ENCODE measurements around the gene STUB1.

Gene STUB1

DNA sequence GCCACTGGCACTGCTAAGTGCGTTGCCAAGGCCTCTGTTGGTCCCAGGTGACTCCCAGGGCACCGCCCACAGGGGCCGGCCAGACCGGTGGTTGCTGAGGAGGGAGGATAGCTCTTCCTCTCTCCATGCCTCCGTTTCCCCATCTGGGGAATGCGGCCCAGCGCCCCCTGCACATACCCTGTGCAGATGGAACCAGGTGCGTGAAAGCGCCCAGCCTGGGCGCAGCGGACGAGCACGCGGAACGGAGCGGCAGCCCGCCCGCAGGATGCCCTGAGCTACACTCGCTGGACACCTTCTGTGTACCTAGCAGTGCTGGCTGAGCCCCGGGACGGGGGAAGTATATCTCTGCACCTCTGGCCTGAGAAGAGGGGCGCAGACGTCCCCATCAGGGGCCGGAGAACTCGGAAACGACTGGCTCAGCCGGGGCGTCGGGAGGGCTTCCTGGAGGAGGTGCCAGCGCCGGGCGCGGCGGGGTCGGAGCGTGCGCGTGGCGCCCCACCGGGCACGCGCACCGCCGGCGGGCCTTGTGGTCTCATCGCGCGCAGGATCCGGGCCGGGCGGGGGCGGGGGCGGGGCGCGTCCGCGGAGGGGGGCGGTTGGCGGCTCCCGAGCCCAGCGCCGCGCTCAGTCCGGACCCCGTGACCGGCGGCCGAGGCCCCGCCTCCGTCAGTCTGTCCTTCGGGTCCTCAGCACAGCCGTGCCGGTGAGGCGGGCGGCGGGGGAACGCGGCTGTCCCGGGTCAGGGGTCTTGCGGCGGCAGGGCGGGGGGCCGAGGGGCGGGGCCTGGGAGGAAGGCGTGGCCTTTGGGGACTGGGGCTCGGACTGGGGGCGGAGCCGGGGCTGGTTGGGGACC, 46.5 kb downstream of the STUB1 start, which contains the start of the genes CCDC78 and HAGHL:
Gene CCDC78 (minus strand): TSS at position 6 of the 853 bp plus-strand sequence. CDS start 76 bp downstream, outside the sequence.
Gene HAGHL (plus strand): TSS at position 669 of the 853 bp plus-strand sequence. CDS start 404 bp downstream, outside the sequence.
- DNase-seq, result no peak

DNA sequence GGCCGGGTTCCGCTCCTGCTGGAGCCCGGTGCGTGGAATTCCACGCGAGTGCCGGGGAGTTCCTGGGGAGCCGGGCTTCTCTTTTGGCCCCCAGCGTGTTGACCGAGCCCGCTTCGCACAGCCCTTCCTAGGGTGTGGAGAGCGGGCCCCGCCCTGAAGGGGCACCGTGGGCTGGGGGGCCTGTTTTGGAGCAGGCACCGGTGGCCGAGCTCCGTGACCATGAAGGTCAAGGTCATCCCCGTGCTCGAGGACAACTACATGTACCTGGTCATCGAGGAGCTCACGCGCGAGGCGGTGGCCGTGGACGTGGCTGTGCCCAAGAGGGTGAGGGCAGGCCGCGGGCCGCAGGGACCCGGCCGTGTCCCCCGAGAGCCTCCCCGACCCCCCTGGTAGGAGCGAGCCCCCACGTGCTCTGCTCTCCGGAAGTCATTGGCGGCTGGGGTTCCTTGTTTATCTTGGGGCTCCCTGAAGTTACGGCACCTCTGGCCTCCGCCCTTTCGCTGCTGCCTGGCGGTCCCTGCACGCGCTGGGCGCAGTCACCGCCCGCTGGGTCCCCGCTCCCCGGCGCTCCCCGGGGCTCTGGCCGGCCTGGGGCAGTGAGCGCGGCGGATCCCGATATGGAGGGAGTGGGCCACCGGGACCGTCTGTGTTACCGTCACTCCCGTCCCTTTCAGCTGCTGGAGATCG, 47.2 kb downstream of the STUB1 start:
- DNase-seq, result no peak

DNA sequence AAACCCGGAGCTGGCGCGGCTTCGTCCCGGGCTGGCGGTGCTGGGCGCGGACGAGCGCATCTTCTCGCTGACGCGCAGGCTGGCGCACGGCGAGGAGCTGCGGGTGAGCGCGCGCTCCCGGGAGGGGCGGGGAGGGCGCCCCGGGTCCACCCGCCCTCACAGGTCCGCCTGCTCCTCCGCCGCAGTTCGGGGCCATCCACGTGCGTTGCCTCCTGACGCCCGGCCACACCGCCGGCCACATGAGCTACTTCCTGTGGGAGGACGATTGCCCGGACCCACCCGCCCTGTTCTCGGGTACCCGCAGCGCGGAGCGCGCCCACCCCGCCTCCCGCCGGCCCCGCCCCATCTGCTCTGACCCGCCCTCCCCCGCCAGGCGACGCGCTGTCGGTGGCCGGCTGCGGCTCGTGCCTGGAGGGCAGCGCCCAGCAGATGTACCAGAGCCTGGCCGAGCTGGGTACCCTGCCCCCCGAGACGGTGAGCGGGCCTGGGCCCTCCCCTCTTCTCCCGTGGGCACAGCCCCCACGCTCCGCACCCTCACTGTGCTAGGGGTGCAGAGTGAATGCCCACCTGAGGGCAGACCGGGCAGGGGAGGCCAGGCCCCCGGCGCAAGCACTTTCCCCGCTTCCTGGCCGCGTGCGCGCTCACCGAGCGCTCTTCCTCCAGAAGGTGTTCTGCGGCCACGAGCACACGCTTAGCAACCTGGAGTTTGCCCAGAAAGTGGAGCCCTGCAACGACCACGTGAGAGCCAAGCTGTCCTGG, 48.1 kb downstream of the STUB1 start:
- no peak for DNase-seq

- no peak for DNase-seq
Observed at GRCh38 chr16:728890-729744, 48.9 kb downstream of the STUB1 start.

- DNase-seq, result no peak
Observed at GRCh38 chr16:729768-730665, 49.8 kb downstream of the STUB1 start.

DNA sequence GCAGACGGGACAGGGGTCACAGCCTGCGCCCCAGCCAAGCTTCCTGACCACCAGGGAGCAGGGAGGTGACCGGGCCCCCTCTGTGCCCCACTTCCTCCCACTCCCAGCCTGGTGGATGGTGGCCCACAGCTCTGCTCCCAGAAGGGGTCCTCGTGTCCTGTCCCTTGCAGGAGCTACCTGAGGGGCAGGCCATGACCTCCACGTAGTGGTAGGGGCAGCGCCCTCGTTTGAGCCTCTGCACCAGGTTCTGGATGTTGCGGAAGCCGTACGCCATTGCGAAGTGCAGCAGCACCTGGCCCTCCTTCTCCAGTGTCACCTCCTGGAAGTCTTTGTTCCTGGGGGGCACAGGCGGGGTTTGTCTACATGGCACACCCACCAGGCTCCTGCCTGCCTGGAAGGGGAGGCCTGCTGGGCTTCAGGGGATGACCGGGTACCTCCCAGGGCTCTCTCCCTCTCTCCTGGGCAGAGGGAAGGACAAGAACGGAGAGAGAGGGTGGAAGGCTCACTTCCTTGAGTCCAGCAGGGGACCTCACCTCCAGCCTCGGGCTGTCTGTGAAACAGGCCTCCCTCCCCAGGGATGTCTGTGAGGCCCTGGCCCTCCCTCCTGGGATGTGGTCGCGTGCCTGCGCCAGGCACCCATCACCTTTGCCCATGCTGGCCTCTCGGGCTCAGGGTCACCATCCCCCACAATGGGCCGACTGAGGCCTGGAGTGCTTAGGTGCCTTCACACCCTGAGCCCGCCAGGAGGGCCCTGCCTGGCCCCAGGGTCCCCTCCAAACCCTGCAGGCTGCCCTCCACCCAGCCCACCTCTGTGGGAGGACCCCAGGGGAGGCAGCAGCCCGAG, 50.7 kb downstream of the STUB1 start:
- no peak for DNase-seq

GRCh38 chr16:732332-732731, 52.1 kb downstream of the STUB1 start:
- no peak for DNase-seq

Measured in NCI-H446 treated with DMSO at 0.1 percent for 48 hours (cell line).